ENCODE results near the gene APOC3.

APOC3 gene

GRCh38 chr11:116881143-116881542, 51.4 kb downstream of the APOC3 start:
- no peak for DNase-seq

GRCh38 chr11:116882386-116882785, 52.7 kb downstream of the APOC3 start:
- no peak for DNase-seq
